Parathyroid adenoma (tissue), 2 donors: ENCODE results near the gene AOAH.

Source experiments
- H2AFZ ChIP-seq: fragments of 300-600 bp; sonication (generic); one replicate; pipeline ENCODE4 v1.7.0; 2017; ENCODE audit warnings: antibody characterized with exemption, mild to moderate bottlenecking
- H3K27ac ChIP-seq: fragments of 300-600 bp; sonication (generic); one replicate; pipeline ENCODE4 v1.7.0; 2017
- H3K27me3 ChIP-seq: fragments of 300-600 bp; sonication (generic); one replicate; pipeline ENCODE4 v1.7.0; 2017; ENCODE audit warnings: low read length; ENCODE audit not compliant: control insufficient read depth, insufficient read depth
- H3K36me3 ChIP-seq: fragments of 300-600 bp; sonication (generic); one replicate; pipeline ENCODE4 v1.7.0; 2017; ENCODE audit warnings: low read length; ENCODE audit not compliant: control insufficient read depth, insufficient read depth
- H3K4me1 ChIP-seq: fragments of 300-600 bp; sonication (generic); one replicate; pipeline ENCODE4 v1.7.0; 2017; ENCODE audit warnings: control low read depth
- H3K4me2 ChIP-seq: fragments of 300-600 bp; sonication (generic); one replicate; pipeline ENCODE4 v1.7.0; 2017; ENCODE audit warnings: low read length
- H3K4me3 ChIP-seq: fragments of 300-600 bp; sonication (generic); one replicate; pipeline ENCODE4 v1.7.0; 2017; ENCODE audit warnings: low read depth, low read length
- H3K79me2 ChIP-seq: fragments of 300-600 bp; sonication (generic); one replicate; pipeline ENCODE4 v1.7.0; 2017; ENCODE audit warnings: control low read depth
- H3K9ac ChIP-seq: fragments of 300-600 bp; sonication (generic); one replicate; pipeline ENCODE4 v1.7.0; 2017; ENCODE audit warnings: mild to moderate bottlenecking
- H3K9me3 ChIP-seq: fragments of 300-600 bp; sonication (generic); one replicate; pipeline ENCODE4 v1.7.0; 2017; ENCODE audit warnings: low read length; ENCODE audit not compliant: control insufficient read depth
- TF ChIP-seq, protein P1 (sequence below): fragments of 300-600 bp; sonication (generic); IDR thresholded peaks from one replicate; pipeline ENCODE4 v1.7.0; 2017; ENCODE audit warnings: antibody characterized with exemption, mild to moderate bottlenecking
- donor health status: primary hyperparathyroidism.

Gene AOAH

DNA sequence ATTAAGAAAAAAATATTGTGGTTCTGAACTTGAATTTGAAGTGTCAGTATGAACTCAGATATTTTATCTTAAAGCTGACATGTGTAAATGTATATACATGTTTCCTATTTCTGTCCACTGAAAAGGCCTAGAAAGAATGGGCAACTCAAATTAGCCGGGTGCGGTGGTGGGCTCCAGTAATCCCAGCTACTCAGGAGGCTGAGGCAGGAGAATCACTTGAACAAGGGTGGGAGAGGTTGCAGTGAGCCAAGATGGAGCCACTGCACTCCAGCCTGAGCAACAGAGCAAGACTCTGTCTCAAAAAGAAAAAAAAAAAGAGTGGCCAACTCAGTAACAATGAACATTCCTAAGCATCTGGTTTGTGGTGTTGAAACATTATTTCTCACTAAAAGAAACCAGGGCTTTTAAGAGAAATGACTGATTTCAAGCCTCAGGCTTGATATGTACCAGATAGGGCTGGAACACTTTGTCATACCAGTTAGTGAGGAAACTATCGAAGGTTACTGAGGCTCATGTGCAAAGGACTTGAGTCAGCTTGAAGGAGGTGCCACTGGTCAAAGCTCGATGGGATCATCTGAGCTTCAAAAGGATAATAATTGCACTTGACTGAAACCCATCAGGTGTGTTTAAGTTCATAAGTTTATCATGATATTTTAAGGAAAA lies 40.5 kb downstream of the AOAH start:
- Histone ChIP-seq H3K9ac (no peak overlapping the region), H3K4me2 (no peak overlapping the region), H2AFZ (no peak overlapping the region), H3K36me3 (no peaks in the 10 kb centered on the region), H3K27ac (no peak overlapping the region), H3K4me1 (no peaks in the 10 kb centered on the region), H3K9me3 (no peaks in the 10 kb centered on the region), H3K27me3 (no peaks in the 10 kb centered on the region), H3K4me3 (no peak overlapping the region), H3K79me2 (no peaks in the 10 kb centered on the region)
- TF ChIP-seq, protein P1, sequence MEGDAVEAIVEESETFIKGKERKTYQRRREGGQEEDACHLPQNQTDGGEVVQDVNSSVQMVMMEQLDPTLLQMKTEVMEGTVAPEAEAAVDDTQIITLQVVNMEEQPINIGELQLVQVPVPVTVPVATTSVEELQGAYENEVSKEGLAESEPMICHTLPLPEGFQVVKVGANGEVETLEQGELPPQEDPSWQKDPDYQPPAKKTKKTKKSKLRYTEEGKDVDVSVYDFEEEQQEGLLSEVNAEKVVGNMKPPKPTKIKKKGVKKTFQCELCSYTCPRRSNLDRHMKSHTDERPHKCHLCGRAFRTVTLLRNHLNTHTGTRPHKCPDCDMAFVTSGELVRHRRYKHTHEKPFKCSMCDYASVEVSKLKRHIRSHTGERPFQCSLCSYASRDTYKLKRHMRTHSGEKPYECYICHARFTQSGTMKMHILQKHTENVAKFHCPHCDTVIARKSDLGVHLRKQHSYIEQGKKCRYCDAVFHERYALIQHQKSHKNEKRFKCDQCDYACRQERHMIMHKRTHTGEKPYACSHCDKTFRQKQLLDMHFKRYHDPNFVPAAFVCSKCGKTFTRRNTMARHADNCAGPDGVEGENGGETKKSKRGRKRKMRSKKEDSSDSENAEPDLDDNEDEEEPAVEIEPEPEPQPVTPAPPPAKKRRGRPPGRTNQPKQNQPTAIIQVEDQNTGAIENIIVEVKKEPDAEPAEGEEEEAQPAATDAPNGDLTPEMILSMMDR: no peak

DNA sequence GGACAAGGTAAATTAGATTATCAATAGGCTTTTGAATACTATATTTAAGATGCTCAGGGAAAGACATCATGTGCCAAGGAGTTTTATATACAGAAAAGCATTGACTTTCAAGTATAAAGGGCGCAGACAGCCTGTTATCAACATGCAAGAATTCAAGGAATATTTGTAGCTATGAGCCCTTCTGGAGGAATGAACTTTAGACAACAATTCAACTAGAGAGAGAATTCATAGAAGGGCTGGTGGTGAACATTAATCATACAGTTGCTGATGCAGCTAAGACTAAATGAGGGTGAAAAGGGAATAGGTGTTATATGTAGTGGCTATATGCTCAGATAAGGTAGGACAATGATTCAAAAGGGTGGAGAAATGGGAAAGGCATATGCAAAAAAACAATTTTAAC lies 41.2 kb downstream of the AOAH start:
- no peaks in the 10 kb centered on the region for H3K79me2 ChIP-seq
- no peaks in the 10 kb centered on the region for H3K4me1 ChIP-seq
- no peak overlapping the region for H3K4me2 ChIP-seq
- no peaks in the 10 kb centered on the region for H3K27me3 ChIP-seq
- H3K9me3 ChIP-seq: no peaks in the 10 kb centered on the region
- no peak overlapping the region for H3K4me3 ChIP-seq
- H3K9ac ChIP-seq: no peak overlapping the region
- H3K36me3 ChIP-seq: no peaks in the 10 kb centered on the region
- H3K27ac ChIP-seq: no peak overlapping the region
- H2AFZ ChIP-seq: no peak overlapping the region
- TF ChIP-seq, protein P1: no peak

DNA sequence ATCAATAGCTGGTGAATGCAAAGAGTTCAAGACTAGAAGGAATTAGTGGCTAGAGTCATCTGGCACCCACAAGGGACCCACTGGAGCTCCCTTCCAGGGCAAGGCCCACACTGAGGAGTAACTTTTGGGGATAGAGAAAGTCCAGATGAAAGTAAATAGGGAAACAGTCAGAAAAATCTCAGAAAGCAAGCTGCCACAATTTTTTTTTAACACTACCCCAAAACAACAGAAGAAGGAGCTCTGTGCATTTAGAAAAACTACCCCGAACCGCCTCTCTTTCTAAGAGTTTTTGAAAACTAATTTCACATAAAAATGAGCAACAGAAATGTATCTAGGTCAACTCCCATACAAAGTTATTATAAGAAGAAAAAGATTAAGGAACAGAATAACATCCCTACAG lies 42.2 kb downstream of the AOAH start:
- H3K4me3 ChIP-seq: no peak overlapping the region
- TF ChIP-seq, protein P1: no peak
- H3K9ac ChIP-seq: no peak overlapping the region
- no peaks in the 10 kb centered on the region for H3K27me3 ChIP-seq
- no peaks in the 10 kb centered on the region for H3K4me1 ChIP-seq
- H3K27ac ChIP-seq: no peak overlapping the region
- no peaks in the 10 kb centered on the region for H3K79me2 ChIP-seq
- no peak overlapping the region for H3K4me2 ChIP-seq
- H2AFZ ChIP-seq: no peak overlapping the region
- H3K9me3 ChIP-seq: no peaks in the 10 kb centered on the region
- H3K36me3 ChIP-seq: no peaks in the 10 kb centered on the region

DNA sequence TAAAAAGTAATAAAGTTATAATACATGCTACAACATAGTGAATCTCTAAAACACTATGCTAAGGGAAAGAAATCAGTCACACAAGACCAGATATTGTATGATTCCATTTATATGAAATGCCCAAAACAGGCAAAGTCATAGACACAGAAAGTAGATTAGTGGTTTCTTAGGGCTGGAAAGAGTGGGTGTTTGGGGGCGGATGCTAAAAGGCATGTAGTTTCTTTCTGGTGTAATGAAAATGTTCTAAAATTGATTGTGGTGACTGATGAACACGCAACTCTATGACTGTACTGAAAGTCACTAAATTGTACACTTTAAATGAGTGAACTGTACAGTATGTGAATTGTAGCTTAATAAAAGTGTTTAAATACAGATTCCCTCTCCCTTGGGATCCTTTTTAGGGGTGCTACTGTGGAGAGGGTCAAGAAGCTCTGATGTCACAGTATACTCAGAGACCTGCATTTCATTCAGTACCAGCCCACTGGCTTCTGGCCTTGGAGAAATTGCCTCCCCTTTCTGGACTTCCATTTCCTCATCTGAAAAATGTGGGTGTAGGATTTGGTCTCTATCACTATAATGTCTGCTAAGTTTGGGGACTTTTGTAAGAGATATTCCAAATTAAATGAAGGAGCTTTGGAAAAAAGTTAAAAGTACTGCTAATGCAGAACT lies 46.4 kb downstream of the AOAH start:
- Histone ChIP-seq H3K9me3 (no peaks in the 10 kb centered on the region), H3K36me3 (no peaks in the 10 kb centered on the region), H3K27me3 (no peaks in the 10 kb centered on the region), H3K79me2 (no peaks in the 10 kb centered on the region), H3K27ac (no peak overlapping the region), H3K4me2 (no peak overlapping the region), H3K9ac (no peak overlapping the region), H2AFZ (no peak overlapping the region), H3K4me3 (no peak overlapping the region), H3K4me1 (no peaks in the 10 kb centered on the region)
- TF ChIP-seq, protein P1: no peak

DNA sequence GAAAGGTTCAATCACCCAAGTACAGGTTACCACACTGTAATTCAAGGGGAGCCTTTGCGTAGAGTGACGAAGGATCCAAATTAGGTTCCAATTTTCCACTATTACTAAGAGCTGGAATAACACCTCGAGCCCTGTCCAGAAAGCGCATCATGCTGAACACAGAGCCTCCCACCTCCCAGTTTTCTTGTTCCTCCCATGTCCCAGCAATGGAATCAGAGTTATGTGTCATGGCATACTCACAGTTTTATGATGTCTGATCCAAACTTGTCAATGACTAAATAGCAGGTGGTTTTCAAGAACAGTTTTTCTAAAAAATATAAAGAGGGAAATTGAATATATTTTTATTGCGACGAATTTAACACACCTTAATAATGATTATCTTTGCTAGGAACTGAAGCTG lies 50.6 kb downstream of the AOAH start:
- no peak overlapping the region for H3K9ac ChIP-seq
- H3K79me2 ChIP-seq: no peaks in the 10 kb centered on the region
- no peak overlapping the region for H3K27ac ChIP-seq
- H2AFZ ChIP-seq: no peak overlapping the region
- no peak overlapping the region for H3K4me3 ChIP-seq
- H3K27me3 ChIP-seq: no peaks in the 10 kb centered on the region
- TF ChIP-seq, protein P1: no peak
- H3K36me3 ChIP-seq: no peaks in the 10 kb centered on the region
- H3K4me1 ChIP-seq: no peaks in the 10 kb centered on the region
- no peak overlapping the region for H3K4me2 ChIP-seq
- no peaks in the 10 kb centered on the region for H3K9me3 ChIP-seq
